ENCODE data around the gene MEF2C.

Gene MEF2C

GRCh38 chr5:88707216-88707965 lies 175.6 kb downstream of the MEF2C start:
- DNase-seq: no peak

DNA sequence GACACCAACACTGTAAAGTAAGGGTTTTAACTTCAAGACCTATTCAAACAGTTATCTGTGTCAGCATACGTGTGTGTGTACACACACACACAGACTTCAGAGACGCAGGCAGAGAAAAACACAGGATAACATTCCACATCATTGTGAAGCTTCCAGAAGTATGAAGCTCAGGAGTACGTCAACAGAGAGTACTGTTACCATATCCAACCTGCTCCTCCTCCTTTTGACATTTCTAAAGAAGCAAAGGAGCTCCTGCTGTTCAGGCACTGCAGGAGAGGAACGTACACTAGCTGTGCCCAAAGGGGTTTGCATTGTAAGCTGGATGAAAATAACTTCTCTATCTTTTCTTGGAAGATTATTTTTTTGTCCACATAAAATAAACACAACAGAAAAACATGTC lies 180.7 kb downstream of the MEF2C start:
- no peak for DNase-seq

DNA sequence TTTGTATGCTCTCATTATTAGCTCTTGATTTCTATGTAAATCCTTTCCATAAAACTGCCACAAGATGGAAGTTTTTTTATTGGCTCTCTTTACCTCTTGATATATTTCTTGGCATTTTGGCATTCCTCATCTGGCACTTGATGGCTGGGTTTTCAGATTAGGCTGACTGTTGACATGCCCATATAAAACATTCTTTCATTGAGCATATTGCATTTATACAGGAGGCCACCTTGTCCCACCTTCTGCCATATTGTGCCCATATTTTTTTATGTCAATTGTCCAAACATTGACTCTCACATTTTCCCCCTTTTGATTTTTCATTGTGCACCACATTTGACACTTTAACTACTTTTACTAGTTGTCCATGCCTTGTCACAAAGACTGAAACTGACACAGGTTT lies 182.9 kb downstream of the MEF2C start:
- no peak for DNase-seq

DNA sequence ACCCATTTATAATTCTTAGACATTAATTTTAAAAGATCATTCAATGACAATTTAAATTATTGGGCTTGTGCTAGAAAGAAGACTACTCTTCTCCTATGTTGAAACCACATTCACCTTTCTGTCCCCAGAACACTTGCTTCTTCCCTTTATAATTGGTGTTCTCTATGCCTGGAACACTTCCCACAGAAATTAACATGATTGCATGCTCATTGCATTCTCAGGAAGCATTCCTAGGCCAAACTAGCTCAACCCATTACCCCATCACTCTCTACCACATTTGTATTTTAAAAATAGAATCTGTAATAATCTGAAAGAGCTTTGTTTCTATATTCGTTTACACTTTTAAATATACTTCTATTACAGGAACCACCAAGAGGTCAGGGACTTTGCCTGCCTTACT lies 184.7 kb downstream of the MEF2C start:
- no peak for DNase-seq

- no peak for DNase-seq
Observed at GRCh38 chr5:88696466-88696865, 186.5 kb downstream of the MEF2C start.

DNA sequence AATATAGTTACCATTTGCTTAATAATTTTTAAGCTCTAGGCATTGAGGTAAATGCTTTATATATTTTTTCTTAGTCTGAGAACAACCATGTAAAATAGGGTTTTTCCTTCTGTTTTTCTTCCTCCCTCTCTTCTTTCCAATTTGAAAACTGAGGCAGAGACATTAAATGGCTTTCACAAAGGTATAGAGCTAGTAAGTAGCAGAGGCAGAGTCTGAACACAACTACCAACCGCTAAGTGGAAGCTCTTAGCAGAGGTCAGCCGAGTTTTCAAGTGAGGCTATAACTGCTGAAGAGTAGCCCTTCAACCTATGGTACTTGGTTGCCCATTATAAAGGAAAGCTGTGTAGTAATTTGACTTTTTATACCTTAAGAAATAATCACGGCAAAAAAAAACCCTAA lies 187.1 kb downstream of the MEF2C start:
- no peak for DNase-seq

- no peak for DNase-seq
Observed at GRCh38 chr5:88695232-88695631, 187.8 kb downstream of the MEF2C start.

GRCh38 chr5:88694023-88694679 lies 188.8 kb downstream of the MEF2C start:
- DNase-seq: no peak

DNA sequence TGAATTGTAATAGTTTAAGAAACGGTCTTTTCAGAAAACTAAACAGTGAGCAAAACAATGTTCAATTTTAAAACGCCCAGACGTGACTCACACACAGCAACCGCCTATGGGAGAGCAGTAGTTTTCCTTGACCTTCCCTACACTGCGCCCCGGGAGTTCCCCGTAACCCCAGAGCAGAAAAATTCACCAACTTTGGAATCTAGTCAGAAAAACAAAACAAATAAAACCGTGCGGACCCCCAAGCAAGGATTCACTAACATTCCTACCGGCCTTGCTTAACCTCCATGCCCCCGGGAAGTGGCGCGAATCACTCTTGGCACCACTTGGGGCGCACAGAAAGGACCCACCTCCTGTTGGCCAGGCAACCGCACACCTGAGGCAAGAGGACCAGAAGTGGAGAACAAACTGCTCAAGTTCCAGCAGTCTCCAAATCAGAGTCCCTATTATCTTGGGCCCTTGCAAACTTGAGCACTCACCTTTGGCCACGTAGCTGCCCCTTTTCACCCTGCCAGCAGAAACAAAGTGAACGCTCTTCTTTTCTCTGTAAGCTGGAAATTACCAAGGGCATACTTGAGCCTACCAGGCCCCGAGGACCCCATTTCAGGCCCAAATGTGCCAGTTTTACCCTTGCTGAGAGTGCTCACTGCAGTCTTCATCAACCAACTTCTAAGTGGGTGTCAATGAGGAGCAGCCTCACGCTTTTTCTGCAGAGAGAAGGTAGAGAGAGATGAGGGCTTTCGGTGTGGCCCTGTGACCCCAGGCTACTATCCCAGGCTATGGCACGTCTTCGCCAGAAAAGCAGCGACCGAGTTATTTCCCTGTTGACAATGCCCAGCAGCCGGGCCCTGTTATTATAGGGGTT lies 189.7 kb downstream of the MEF2C start:
- no peak for DNase-seq

- no peak for DNase-seq
Observed at GRCh38 chr5:88691945-88692868, 190.8 kb downstream of the MEF2C start.

- no peak for DNase-seq
Observed at GRCh38 chr5:88691230-88691582, 191.8 kb downstream of the MEF2C start.

- peak; percentile 9 to 34 (median 16) for DNase-seq
Observed at GRCh38 chr5:88690409-88691229, 192.4 kb downstream of the MEF2C start.

GRCh38 chr5:88689668-88690408 lies 193.1 kb downstream of the MEF2C start:
- DNase-seq: no peak

DNA sequence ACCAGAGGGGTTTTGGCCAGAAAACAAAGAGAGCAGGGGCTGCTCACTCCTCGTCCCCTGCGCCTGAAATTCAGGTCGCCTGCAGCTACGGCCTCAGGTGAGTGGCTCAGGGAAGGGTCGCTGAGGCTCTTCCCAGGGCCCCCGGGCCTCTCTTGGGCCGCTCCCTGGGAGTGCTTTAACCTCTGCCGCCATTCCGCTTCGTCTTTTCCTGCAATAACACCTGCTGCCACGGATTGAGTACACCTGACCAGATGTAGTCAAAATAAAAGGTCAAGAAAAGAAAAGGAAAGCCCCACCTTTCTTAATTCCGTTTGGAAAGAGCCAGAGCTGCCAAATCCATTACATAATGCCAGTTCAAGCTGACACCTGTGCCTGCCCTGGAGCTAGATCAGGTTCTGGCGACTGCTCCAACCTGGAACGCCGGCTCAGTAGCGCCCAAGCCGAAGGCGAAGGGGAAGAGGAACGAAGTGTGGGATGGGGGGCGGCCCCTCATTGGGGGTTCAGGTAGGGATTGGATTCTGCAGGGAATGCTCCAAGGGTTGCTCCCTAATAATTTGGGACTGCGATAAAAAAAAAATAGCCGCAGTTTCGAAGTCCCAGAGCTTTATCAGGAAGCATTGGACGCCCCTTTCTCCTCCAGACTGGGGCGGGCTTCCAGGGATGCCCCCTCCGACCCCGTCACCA lies 193.9 kb downstream of the MEF2C start:
- no peak for DNase-seq

DNA sequence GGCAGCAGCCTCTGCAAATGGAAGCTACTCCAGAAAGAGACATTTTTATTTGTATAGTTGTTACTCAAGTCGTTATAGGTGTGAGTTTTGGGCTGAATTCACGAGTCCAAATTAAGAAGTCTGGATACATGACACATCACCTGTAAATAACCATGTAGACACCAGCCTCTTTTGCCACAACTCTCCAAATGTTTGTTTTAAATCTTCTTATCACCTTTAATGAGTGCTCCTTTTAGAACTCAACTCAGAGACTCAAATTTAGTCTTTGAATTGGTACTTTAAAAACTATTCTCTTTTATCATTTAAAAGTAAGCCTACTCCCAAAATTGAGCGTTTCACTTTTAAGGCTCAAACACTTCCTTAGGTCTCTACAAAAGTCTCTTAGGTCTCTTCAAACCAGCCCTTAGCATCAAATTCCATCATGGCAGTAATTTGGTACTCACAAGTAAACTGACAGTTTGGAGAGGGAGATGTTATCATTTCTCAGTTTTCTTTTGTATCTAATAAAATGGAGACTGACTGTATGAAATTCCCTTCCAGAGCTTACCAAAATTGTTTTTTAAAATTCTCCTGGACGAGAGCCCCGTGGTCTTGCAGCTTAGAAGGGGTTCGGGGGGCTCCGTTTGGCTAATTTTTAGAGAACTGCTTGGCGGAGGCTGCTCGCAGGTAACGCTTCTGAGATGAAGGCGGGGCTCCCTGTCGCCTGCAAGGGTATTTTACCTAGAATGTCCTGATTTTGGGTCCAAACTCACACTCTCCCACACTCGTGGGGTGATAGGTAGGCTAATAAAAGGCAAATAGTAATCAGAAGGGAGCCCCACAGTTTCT lies 194.6 kb downstream of the MEF2C start:
- DNase-seq: no peak

DNA sequence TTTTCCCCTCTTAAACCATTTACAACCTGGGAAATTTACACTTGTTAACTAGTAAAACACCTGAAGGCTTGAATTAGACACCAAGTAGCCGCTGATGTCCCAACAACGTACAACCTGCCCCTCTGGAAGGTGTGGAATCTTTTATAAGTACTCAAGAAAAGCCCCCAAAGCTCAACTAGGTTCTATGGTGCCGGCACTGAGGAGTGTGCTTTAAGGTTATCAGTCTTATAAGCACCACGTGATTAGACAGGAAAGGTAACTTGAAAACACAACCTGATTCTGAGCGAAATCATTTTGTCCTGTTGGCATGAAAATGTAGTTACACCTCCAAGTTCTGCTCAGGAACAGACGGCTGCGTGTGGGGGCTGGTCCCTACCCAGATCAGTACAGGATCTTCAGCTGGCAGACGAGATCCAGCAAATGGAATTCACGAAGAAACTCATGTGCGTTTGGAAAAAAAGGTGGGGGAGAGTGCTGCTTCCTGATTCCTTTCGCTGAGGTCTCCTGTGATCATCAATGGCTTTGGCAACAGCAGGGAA lies 195.5 kb downstream of the MEF2C start:
- DNase-seq: no peak

DNA sequence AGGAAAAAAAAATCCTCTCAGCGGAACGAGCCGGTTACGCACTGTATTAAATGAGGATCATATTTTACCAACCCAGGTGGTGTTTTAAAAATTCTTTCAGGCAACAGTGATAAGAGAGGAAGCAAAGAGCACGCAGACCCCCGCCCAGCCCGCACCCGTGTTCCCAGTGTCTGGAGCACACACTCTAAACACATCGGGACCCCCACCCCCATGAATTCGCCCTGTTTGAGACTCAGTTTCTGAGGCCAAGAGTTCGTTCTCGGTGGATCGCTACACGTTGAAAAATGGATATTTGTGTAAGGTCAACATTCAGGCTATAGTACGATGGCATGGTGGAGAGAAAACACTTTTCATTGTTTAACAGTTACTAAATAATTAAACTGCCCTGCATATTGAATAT lies 196.3 kb downstream of the MEF2C start:
- DNase-seq: no peak

GRCh38 chr5:88685591-88686541 lies 197.1 kb downstream of the MEF2C start:
- no peak for DNase-seq
